Stimulated activated naive CD8-positive, alpha-beta T cell treated with anti-CD3 and anti-CD28 coated beads, Interleukin-15, amount 100 ng/mL, for 72 hours (primary cell): Measurements from ENCODE around the gene MMP26.

Source experiments
- ATAC-seq: fragments of 150-1000 bp; cut with Tn5 transposase; 2 replicates; pipeline ENCODE4 v1.10.0; 2021; ENCODE audit warnings: mild to moderate bottlenecking, moderate library complexity
- DNase-seq, 2 donors: peaks; one replicate each; pipeline ENCODE4 v3.0.0; 2021 to 2022
- H3K27ac Mint-ChIP-seq, 2 donors: one replicate each; pipeline ENCODE4 v1.8.0; 2022; ENCODE audit warnings: mild to moderate bottlenecking in 2 of 2, mixed read lengths in 2 of 2, moderate library complexity in 2 of 2
- H3K27me3 Mint-ChIP-seq: one replicate; pipeline ENCODE4 v1.8.0; 2022; ENCODE audit warnings: mixed read lengths
- H3K4me1 Mint-ChIP-seq: one replicate; pipeline ENCODE4 v1.8.0; 2022; ENCODE audit warnings: mild to moderate bottlenecking, mixed read lengths
- H3K4me3 Mint-ChIP-seq, 2 donors: one replicate each; pipeline ENCODE4 v1.8.0; 2022; ENCODE audit warnings: mild to moderate bottlenecking in 2 of 2, mixed read lengths in 2 of 2, moderate library complexity in 1 of 2
- H3K9me3 Mint-ChIP-seq, 2 donors: one replicate each; pipeline ENCODE4 v1.8.0; 2022; ENCODE audit warnings: mixed read lengths in 2 of 2

Gene MMP26

DNA sequence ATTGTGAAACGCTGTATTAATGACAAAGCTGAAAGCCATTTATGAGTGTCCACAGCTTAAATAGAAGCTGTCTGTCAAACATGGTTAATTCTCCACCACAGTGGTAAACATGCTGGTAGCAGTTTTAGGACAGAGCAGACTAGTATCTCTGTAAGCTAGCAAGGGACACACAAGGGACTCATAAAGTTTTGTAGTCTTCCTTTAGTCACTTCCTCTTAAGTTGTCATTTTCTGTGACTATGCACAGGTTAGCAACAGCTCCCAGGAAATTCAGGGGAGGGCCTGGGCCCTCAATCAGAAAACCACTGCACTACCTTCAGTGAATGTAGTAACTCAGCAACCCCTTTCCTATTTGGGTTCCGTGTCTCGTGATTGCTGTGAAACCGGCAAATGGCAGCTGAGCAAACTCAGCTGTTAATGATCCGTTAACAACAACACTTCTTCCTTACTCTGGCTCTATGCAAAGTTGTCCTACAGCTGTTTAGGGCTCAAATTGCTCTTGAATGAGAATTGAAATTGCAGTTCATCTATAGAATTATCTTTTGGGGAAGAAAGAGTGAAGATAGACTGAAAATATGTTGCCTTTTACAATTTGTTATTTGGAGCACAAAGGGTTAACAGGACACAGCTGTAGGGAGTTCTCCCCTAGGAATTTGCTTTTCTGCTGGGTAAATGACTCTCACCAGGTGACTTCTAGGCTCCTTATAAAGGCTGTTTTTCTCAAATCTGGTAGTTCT is at the start of gene MMP26:
TSS of gene MMP26 (plus strand) at position 731 of the 736 bp plus-strand sequence.
- Mint-ChIP-seq H3K27ac (no peak within 1 kb of the TSS), H3K27me3 (no peaks in the 10 kb centered on the region), H3K4me1 (no peaks in the 10 kb centered on the region), H3K9me3 (no peaks in the 10 kb centered on the region), H3K4me3 (no peak within 1 kb of the TSS)
- ATAC-seq (no peak), DNase-seq (no peak)

DNA sequence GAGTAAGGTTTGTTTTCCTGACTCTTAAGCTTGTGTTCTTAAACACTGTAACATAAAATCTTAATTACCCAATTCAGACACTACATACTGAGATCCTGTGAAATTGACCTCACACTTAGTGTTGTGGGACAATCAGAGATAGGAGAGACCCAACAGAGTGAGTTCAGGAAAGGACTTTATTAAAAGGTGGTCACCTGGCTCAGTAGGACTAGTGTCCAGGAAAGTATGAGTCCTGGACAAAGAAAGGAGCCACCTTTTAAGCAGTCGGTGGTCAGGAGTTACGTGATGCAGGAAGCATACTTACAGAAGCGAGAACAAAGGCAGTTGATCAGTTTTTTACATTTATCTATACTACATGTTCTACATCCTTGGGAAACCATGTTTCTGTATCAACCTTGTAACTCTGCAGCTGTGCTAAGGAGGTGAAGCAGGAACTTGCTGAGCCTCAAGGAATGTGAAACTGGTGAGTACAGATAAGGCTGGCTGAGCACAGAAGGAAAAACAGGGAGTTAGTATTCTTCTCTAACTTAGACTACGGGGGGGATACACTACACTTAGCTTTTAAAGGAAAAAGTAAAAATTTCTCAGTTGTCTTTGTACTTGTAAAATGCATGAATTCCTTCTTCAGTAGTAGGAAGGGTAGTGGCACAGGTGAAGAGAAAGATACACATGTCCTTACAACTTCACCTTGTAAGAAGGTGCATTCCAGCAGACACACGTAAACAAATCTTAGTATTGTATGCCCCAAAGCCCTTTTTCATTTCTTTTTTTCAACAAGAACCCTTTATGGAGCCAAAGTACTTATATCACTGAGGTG is 45.7 kb upstream of the MMP26 start:
- DNase-seq (no peak), ATAC-seq (no peak)
- peaks cover 12% of the 10 kb centered on the region for H3K27me3 Mint-ChIP-seq
- no peak overlapping the region for H3K27ac Mint-ChIP-seq
- no peaks in the 10 kb centered on the region for H3K9me3 Mint-ChIP-seq
- H3K4me3 Mint-ChIP-seq = no peak overlapping the region
- peaks cover 6% of the 10 kb centered on the region for H3K4me1 Mint-ChIP-seq

DNA sequence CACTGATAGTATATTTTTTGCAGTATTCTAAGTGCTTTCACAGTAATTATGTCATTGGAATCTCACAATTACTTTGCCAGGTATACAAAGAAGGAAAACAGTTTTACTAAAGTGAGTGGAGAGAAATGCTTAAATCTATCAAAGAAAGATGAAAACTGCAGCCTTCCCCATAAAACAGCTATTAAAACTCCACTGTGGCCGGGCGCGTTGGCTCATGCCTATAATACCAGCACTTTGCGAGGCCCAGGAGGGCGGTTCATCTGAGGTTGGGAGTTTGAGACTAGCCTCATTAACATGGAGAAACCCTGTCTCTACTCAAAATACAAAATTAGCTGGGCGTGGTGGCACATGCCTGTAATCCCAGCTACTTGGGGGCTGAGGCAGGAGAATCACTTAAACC is 41.7 kb upstream of the MMP26 start:
- ATAC-seq = no peak
- Mint-ChIP-seq H3K27me3 (peaks cover 20% of the 10 kb centered on the region), H3K9me3 (no peaks in the 10 kb centered on the region), H3K4me1 (no peaks in the 10 kb centered on the region), H3K4me3 (no peak overlapping the region), H3K27ac (no peak overlapping the region)
- DNase-seq = no peak

DNA sequence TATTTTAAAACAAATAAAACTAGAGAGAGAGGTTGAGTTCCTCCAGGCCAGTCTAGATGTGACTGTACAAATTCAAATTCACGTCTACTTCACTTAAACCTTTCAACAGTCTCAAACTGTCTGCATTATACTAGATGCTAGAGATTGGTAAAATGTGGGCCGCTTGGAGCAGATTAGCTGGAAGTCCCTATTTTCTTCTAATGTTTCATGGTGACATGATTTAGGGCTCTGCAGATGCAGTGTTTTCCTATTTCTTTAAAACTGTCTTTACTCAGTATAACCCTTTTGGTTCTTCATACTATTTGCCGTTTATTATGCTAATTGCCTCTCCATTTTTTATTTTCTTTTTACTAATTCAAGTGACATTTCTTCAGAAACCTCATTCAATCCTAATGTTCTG is 40.4 kb upstream of the MMP26 start:
- no peak for DNase-seq
- H3K27me3 Mint-ChIP-seq = peaks cover 20% of the 10 kb centered on the region
- H3K4me3 Mint-ChIP-seq = no peak overlapping the region
- no peak for ATAC-seq
- H3K27ac Mint-ChIP-seq = no peak overlapping the region
- no peaks in the 10 kb centered on the region for H3K4me1 Mint-ChIP-seq
- no peaks in the 10 kb centered on the region for H3K9me3 Mint-ChIP-seq

DNA sequence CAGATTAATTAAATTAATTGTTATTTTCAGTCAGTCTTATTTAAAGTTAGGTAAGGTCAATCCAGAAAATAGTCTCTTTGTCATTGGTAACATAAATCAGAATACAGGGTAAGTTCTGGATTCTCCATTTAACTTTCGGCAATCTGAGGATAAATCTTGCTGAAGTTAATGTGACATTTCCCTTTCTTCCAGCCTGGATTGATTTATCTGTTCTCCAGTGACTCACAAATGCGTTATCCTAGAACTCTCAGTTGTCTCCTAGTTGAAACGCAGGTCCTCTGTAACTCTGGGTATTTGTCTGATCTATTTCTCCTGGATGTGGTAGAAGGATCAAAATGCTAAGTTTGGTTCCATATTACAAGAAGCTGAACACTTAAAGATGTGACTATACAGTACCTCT is 39.8 kb upstream of the MMP26 start:
- Mint-ChIP-seq H3K9me3 (no peaks in the 10 kb centered on the region), H3K4me1 (no peaks in the 10 kb centered on the region), H3K27me3 (peaks cover 20% of the 10 kb centered on the region), H3K27ac (no peak overlapping the region), H3K4me3 (no peak overlapping the region)
- no peak for DNase-seq
- no peak for ATAC-seq

DNA sequence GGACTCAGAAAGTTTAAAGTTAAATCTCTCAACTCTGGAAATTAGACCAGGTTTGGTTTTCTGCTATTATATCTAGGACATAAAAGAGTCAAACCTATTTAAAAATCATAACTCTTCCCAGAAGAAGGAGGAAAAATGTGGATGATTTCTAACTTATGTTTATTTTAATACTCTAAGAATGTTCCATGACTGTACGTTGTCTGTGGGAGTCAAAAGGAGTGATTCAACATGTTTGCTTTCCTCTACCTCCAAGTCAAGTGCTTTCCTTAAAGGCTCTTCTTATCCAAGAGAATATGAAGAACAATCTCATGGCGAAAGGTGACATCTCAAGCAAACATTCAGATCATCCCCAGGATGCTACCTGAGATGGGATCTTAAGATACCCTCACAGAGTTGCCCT is 39.2 kb upstream of the MMP26 start:
- no peak overlapping the region for H3K4me3 Mint-ChIP-seq
- peaks cover 20% of the 10 kb centered on the region for H3K27me3 Mint-ChIP-seq
- no peak for ATAC-seq
- no peaks in the 10 kb centered on the region for H3K9me3 Mint-ChIP-seq
- no peak for DNase-seq
- no peaks in the 10 kb centered on the region for H3K4me1 Mint-ChIP-seq
- H3K27ac Mint-ChIP-seq = no peak overlapping the region

DNA sequence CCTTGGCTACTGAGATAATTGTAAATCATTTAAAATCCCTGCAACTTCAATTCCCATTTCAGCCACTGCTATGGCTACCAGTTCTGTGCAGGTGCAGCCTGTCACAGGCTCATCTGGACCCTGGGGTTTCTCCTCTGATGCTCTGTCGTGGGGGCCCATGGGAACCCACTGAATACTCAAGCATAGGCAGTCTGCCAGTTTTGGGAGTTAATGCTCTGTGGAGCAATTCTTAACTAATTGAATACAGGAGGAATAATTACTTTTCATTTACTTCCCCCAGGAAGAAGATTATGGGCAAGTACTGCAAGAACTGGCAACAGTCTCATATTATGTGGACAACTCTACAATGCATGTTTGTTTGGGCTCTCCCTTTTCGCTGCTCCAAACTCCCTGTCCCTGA is 32.8 kb upstream of the MMP26 start:
- H3K27me3 Mint-ChIP-seq = peaks cover 33% of the 10 kb centered on the region
- no peak for ATAC-seq

DNA sequence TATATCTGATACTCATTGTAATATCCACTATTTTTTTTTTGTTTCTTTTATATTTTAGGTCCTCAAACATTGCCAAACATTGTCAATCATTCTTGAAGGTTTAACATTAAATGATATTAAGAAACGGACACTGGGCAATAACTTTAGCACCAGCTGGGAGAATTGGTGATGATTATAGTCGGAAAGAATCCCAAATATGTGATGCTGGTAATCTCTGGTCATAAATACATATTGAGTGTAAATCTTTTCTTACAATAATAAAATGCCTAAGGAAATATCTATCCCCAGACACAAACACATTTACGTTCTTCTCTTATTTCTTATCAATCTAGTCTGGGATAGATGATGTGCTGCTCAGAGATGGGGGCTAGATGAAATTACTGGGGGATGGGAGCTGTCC is 32.1 kb upstream of the MMP26 start:
- Mint-ChIP-seq H3K9me3 (no peaks in the 10 kb centered on the region), H3K27ac (no peak overlapping the region), H3K4me3 (no peak overlapping the region), H3K4me1 (no peaks in the 10 kb centered on the region), H3K27me3 (peaks cover 32% of the 10 kb centered on the region)
- ATAC-seq (no peak), DNase-seq (no peak)

More for the DNA sequence above, 32.8 kb upstream of the MMP26 start:
- Mint-ChIP-seq H3K4me1 (no peaks in the 10 kb centered on the region), H3K9me3 (no peaks in the 10 kb centered on the region), H3K27ac (no peak overlapping the region), H3K4me3 (no peak overlapping the region)
- no peak for DNase-seq

DNA sequence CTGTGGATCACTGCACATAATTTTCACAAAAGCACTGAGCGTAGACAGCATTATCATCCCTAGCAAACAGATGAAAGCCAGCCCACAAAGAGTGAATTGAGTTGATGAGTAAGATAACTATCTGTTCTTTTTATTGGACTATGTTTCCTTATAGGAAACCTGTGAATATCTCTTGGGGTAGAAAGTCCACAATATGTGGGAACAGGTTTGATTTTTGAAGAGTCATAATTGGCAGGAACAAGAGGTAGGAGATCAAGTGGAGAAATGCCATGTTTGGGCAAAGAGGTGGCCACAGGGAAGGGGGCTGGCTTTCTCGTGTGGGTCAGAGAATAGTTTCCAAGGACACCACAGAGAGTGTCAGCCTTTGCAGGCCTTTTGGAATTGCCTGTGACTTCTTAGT is 30.8 kb upstream of the MMP26 start:
- H3K4me1 Mint-ChIP-seq = no peaks in the 10 kb centered on the region
- ATAC-seq (no peak), DNase-seq (no peak)
- H3K9me3 Mint-ChIP-seq = no peaks in the 10 kb centered on the region
- H3K27me3 Mint-ChIP-seq = peaks cover 32% of the 10 kb centered on the region
- H3K4me3 Mint-ChIP-seq = no peak overlapping the region
- H3K27ac Mint-ChIP-seq = no peak overlapping the region

DNA sequence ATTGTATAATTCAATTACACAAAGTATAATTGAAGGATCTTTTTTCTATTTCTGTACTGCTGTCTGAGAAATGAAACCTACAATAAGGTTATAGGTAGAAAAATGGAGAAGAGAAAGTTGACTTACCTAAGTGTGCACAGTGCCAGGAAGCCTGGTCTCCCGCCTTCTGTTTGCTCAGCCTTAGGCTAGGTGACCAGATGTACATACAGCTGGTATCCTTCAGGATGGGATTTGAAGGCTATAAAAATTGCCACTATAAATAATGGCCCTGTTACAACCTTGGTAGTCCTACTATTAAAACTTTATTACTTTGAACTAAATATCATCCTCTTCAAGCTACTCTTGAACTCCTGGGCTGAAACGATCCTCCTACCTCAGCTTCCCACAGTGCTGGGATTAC is 26.6 kb upstream of the MMP26 start:
- H3K4me3 Mint-ChIP-seq = no peak overlapping the region
- H3K27me3 Mint-ChIP-seq = peaks cover 20% of the 10 kb centered on the region
- no peaks in the 10 kb centered on the region for H3K9me3 Mint-ChIP-seq
- DNase-seq = no peak
- no peak overlapping the region for H3K27ac Mint-ChIP-seq
- no peaks in the 10 kb centered on the region for H3K4me1 Mint-ChIP-seq
- no peak for ATAC-seq

DNA sequence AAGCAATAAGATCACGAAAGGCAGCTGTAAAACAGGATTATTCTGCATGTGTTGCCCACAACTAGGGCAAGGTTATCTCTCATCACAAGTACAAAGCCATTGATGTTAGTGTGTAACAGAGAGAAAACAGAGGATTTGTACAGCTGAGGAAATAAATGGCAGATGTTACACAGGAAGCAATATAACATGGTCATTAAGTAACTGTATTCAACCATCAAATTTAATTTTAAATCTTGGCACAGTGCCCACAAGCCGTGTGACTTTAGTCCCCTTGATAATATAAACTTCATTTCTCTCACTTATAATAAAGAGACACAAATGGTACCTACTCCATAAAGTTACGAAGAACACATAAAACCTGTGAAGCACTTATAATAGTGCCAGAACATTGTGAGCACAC is 24.2 kb upstream of the MMP26 start:
- H3K27me3 Mint-ChIP-seq = peaks cover 7% of the 10 kb centered on the region
- no peaks in the 10 kb centered on the region for H3K9me3 Mint-ChIP-seq
- no peak overlapping the region for H3K4me3 Mint-ChIP-seq
- no peaks in the 10 kb centered on the region for H3K4me1 Mint-ChIP-seq
- ATAC-seq (no peak), DNase-seq (no peak)
- H3K27ac Mint-ChIP-seq = no peak overlapping the region

DNA sequence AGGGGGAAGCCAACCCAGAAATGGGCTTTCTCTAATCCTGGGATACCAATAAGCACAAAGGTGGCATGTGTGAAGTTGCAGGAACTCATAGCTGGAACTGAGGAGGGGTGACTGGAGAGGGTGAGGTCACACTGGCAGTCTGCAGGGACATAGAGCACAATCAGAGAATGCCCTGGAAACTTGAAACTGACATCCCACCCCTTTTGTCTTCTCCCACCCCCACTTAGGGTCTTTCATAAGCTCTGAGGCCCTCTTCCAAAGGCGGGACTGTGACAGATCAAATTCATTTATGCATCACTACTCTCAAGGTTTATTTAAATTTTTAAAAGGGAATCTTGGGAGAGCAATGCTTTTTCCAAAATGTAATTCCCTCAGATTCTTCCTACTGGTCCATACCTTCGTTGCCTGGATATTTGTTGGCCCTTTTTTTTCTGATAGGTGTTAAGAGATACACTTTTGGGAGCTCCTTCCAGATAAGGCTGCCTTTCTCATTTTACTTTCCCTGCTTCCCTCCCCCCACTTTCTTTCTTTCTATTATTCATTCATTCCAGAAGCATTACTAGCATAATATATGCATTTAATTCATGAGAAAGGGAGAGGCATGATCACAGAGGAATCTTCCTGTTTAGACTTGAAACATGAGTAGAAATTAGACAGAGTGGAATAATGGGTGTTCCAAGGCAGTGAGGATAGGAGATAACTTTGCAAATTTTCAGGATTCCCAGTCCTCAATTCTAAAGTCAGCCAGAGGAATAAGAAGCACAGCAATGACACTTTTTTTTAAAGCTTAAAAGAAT is 21.8 kb upstream of the MMP26 start:
- H3K27ac Mint-ChIP-seq = no peak overlapping the region
- H3K4me3 Mint-ChIP-seq = no peak overlapping the region
- H3K27me3 Mint-ChIP-seq = peaks cover 7% of the 10 kb centered on the region
- no peak for ATAC-seq
- no peak for DNase-seq
- no peaks in the 10 kb centered on the region for H3K9me3 Mint-ChIP-seq
- no peaks in the 10 kb centered on the region for H3K4me1 Mint-ChIP-seq

DNA sequence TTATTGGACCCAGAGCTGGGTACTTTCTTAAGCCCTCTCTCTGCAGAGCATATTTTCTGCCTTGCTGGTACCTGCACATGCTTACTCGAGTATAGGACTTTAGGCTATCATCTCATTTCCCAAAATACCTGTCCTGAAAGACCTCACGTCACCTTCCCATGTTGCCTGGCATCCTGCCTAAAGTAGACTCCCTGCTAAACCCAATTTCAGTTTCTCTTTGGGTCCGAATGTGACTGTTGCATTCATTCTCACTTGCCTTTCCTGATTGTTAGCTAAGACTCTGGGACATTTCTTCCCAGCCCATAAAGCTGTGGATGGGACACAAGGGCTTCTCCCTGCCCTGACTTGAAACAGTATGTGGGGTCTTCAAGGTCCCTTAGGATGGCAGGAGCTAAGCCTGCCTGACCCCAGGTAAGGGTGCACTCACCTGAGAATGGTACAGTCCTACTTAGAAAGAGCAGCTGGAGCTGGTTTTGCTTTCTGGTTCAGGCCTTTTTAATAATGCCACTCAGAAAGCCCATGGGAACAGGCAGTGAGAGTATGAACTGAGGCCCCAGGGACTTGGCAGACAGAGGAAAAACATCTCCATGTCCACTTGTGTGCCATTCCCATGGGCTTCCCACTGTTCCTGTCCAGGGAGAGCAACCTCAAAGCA is 19.8 kb upstream of the MMP26 start:
- DNase-seq = no peak
- H3K27me3 Mint-ChIP-seq = peaks cover 7% of the 10 kb centered on the region
- ATAC-seq = no peak
- H3K4me1 Mint-ChIP-seq = no peaks in the 10 kb centered on the region
- no peak overlapping the region for H3K27ac Mint-ChIP-seq
- H3K4me3 Mint-ChIP-seq = no peak overlapping the region
- H3K9me3 Mint-ChIP-seq = no peaks in the 10 kb centered on the region

DNA sequence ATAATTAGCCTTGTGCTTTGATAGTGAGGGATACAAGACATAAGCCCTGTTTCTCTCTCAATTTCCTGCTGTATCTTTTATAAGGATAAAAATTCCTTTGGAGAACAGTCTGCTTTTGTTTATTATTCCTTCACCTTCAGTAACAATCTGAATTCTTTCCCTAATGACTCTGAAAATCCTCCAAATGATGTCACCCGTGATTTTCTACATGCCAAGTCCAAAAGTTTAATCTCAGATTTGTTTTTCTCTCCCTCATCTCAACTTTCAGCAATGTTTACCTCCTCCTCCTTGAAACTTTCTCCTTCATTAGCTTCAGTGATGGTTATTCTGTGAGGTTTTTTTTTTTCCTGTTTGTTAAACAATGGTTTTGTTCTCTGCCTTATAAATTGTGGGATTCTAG is 9.1 kb upstream of the MMP26 start:
- no peak overlapping the region for H3K4me3 Mint-ChIP-seq
- H3K27ac Mint-ChIP-seq = no peak overlapping the region
- no peaks in the 10 kb centered on the region for H3K27me3 Mint-ChIP-seq
- no peaks in the 10 kb centered on the region for H3K4me1 Mint-ChIP-seq
- no peaks in the 10 kb centered on the region for H3K9me3 Mint-ChIP-seq
- DNase-seq (no peak), ATAC-seq (no peak)

DNA sequence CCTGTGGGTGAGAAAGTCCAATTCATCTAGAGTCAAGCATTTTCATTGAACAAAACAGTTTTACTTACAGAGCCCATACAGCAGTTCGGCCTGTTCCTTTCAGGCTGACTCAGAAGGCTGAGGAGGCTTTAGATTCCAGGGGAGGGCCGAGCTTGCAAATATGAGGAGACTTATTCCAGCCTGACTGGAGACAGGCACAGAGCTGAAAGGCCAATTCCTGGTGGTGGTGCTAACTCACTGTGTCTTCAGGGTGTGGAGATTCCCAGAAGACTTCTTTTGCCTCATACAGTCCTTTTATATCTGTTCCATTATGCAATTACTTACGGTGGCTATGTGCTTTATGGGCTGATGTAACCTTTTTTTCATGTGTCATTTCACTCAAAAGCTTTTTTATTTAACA is 7.0 kb upstream of the MMP26 start, which contains the start of gene OR51E2:
TSS of gene OR51E2 (minus strand) at position 269 of the 400 bp plus-strand sequence. CDS start 15,142 bp downstream, outside the sequence.
- no peaks in the 10 kb centered on the region for H3K9me3 Mint-ChIP-seq
- H3K27ac Mint-ChIP-seq = no peak within 1 kb of the TSS
- H3K4me1 Mint-ChIP-seq = no peaks in the 10 kb centered on the region
- no peaks in the 10 kb centered on the region for H3K27me3 Mint-ChIP-seq
- ATAC-seq (no peak), DNase-seq (no peak)
- H3K4me3 Mint-ChIP-seq = no peak within 1 kb of the TSS
